OCI-LY7 (cell line): Measurements from ENCODE around the gene LIN9. TPM values are rescaled to one million over a fixed set of nuclear protein-coding genes. Genes with fewer than 3 reads are reported as not detected.

Experiments used
- BruUV-seq: library from RNA; stranded (reverse); fragments of 400-500 nt; replicated peaks from 2 replicates; lab custom pipeline; 2021; lab: Mats Ljungman, UMichigan
- CTCF ChIA-PET: fragments of 300-600 bp; sonication (Branson Sonifier 250); formaldehyde crosslinking; loops from one replicate; lab custom pipeline; 2022; ENCODE audit warnings: antibody characterized with exemption; ENCODE audit not compliant: unreplicated experiment; lab: Charles Lee
- POLR2A ChIA-PET: fragments of 300-600 bp; sonication (Branson Sonifier 250); formaldehyde crosslinking; loops from one replicate; lab custom pipeline; 2022; ENCODE audit warnings: antibody characterized with exemption; lab: Charles Lee
- DNase-seq: peaks from one replicate; pipeline ENCODE4 v3.0.0-alpha.2; 2015; ENCODE audit warnings: low spot score
- H2AFZ ChIP-seq: fragments of 200-600 bp; sonication (generic), shearing (Covaris generic); 2 replicates; pipeline ENCODE4 v1.6.1; 2014; ENCODE audit warnings: mild to moderate bottlenecking, antibody characterized with exemption, low read length, moderate library complexity
- H3K27ac ChIP-seq: fragments of 200-600 bp; sonication (generic); 2 replicates; pipeline ENCODE4 v1.5.1; 2014; ENCODE audit warnings: mixed run types, low read depth, mild to moderate bottlenecking, moderate library complexity, low read length, inconsistent platforms; ENCODE audit not compliant: poor library complexity, severe bottlenecking
- H3K36me3 ChIP-seq: fragments of 200-600 bp; sonication (generic); 2 replicates; pipeline ENCODE4 v1.6.1; 2014; ENCODE audit warnings: mild to moderate bottlenecking, antibody characterized with exemption, low read length, moderate library complexity, mixed read lengths; ENCODE audit not compliant: insufficient read depth
- H3K4me1 ChIP-seq: fragments of 200-600 bp; sonication (generic); 2 replicates; pipeline ENCODE4 v1.5.1; 2014; ENCODE audit warnings: mild to moderate bottlenecking, low read length; ENCODE audit not compliant: insufficient read depth, poor library complexity, severe bottlenecking
- H3K4me2 ChIP-seq: fragments of 200-600 bp; sonication (generic); 2 replicates; pipeline ENCODE4 v1.6.1; 2014; ENCODE audit warnings: mild to moderate bottlenecking, low read length
- H3K4me3 ChIP-seq: fragments of 200-600 bp; sonication (generic); 2 replicates; pipeline ENCODE4 v1.5.1; 2014; ENCODE audit warnings: mild to moderate bottlenecking, low read depth, low read length; ENCODE audit not compliant: poor library complexity, severe bottlenecking
- H3K79me2 ChIP-seq: fragments of 200-600 bp; sonication (generic); 2 replicates; pipeline ENCODE4 v1.6.1; 2016; ENCODE audit warnings: low read depth, mild to moderate bottlenecking, low read length, moderate library complexity, mixed read lengths; ENCODE audit not compliant: insufficient read depth
- H3K9me2 ChIP-seq: fragments of 200-600 bp; sonication (generic); 2 replicates; pipeline ENCODE4 v1.6.1; 2016; ENCODE audit warnings: mild to moderate bottlenecking, low read length, mixed read lengths; ENCODE audit not compliant: insufficient read depth
- H3K9me3 ChIP-seq: fragments of 200-600 bp; sonication (generic); 2 replicates; pipeline ENCODE4 v1.6.1; 2014; ENCODE audit warnings: mild to moderate bottlenecking, mixed run types, low read length, mixed read lengths
- H4K20me1 ChIP-seq: fragments of 200-600 bp; sonication (generic); 2 replicates; pipeline ENCODE4 v1.6.1; 2014; ENCODE audit warnings: mild to moderate bottlenecking, antibody characterized with exemption, low read length, moderate library complexity, mixed read lengths; ENCODE audit not compliant: insufficient read depth
- EZH2phosphoT487 ChIP-seq: fragments of 200-600 bp; sonication (generic); IDR thresholded peaks from 2 replicates; pipeline ENCODE4 v1.6.1; 2018; ENCODE audit warnings: low read depth, borderline replicate concordance, mild to moderate bottlenecking, mixed run types, antibody characterized with exemption, low read length, moderate library complexity, mixed read lengths
- intact Hi-C: fragments of 100-400 bp; cut with micrococcal nuclease; formaldehyde crosslinking; loops from one replicate; pipeline ENCODE4 v1.10.0; 2022; ENCODE audit not compliant: unreplicated experiment
- total RNA-seq, 2 experiments: library from RNA; depleted of rRNA in 1 of 2; stranded (reverse); fragments of >200 nt in 1 of 2; shearing (Covaris generic) in 1 of 2; gene quantifications; 2 replicates each; pipeline ENCODE4 v1.2.3, GENCODE V29; 2014 to 2022
- TF ChIP-seq, protein P1 (sequence below): fragments of 200-600 bp; sonication (generic); conservative IDR thresholded peaks from 2 replicates; pipeline ENCODE4 v1.5.1; 2014; ENCODE audit warnings: mild to moderate bottlenecking, antibody characterized with exemption, low read length, moderate library complexity, mixed read lengths

Gene LIN9
- total RNA-seq, 2 experiments from 2014 or later, result 19.7 to 20.1 TPM

DNA sequence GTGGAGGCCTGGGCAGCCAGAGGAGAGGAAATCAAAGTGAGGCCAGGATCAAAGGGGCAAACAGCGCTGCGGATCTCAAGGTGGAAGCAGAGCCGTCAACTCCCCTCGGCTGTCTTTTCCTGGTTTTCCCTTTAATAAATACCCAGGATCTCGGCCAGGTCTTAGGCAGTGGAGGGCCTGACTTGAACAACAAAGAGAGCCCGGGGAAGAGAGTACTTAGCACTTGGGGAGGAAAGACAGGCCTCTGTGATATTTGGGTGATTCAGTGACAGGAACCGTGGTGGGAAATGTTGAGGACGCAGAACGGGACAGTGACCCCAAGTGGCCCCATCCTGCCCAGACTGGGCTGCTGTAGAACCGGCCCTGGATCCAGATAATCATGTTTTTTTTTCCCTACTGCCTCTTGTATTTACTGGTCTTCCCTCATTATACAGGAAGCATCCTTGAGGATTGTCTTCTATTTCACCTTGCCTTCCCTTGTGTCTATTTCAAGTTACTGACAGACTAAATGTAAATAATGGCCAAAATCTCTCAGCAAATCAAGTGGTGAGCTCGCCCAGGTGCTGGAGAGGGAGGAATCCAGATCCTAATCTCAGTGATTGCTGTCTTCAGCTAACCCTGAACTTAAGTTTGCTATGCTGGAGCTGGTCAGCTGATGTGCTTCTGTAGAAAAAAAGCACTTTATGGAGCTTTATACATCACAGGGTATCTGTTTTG is 88.3 kb downstream of the LIN9 start:
- no peaks in the 10 kb centered on the region for H3K9me2 ChIP-seq
- H4K20me1 ChIP-seq, result no peaks in the 10 kb centered on the region
- no peak for TF ChIP-seq EZH2phosphoT487
- TF ChIP-seq, protein P1, sequence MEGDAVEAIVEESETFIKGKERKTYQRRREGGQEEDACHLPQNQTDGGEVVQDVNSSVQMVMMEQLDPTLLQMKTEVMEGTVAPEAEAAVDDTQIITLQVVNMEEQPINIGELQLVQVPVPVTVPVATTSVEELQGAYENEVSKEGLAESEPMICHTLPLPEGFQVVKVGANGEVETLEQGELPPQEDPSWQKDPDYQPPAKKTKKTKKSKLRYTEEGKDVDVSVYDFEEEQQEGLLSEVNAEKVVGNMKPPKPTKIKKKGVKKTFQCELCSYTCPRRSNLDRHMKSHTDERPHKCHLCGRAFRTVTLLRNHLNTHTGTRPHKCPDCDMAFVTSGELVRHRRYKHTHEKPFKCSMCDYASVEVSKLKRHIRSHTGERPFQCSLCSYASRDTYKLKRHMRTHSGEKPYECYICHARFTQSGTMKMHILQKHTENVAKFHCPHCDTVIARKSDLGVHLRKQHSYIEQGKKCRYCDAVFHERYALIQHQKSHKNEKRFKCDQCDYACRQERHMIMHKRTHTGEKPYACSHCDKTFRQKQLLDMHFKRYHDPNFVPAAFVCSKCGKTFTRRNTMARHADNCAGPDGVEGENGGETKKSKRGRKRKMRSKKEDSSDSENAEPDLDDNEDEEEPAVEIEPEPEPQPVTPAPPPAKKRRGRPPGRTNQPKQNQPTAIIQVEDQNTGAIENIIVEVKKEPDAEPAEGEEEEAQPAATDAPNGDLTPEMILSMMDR, result no peak
- intact Hi-C loops, result loop anchor here (5.0 kb wide), 1 partner anchor 52 kb away; no protein-coding TSS in a partner anchor
- no peak overlapping the region for H3K4me2 ChIP-seq
- H3K27ac ChIP-seq, result no peak overlapping the region
- peak overlapping the region; percentile 63; the same call in 1 of the 2 replicates for H2AFZ ChIP-seq
- no peak overlapping the region for H3K4me3 ChIP-seq
- BruUV-seq, result no TSS peak
- CTCF ChIA-PET, result no interaction called here
- peaks cover 22% of the 10 kb centered on the region for H3K4me1 ChIP-seq
- POLR2A ChIA-PET, result no interaction called here
- H3K9me3 ChIP-seq, result no peaks in the 10 kb centered on the region
- no peaks in the 10 kb centered on the region for H3K36me3 ChIP-seq
- no peaks in the 10 kb centered on the region for H3K79me2 ChIP-seq
- no peak for DNase-seq

DNA sequence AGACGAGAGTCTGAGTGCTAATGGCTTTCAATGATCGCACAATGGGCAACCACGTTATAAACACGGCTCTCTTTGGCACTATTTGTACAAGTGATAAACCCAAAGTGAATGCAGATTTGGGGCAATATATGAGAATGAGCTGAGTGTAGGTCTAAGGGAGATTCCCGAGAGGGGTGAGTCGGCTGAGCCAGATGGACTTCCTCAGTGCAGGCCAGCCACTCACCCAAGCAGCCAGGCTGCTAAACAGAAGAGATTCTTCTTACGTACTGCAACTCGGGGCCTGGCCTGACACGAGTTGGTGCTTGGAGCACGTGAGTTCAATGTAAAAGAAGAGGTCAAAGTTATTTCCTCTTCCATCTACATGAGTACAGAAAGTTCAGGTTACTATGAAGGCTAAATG is 91.7 kb downstream of the LIN9 start:
- no peak overlapping the region for H3K27ac ChIP-seq
- TF ChIP-seq, protein P1, result no peak
- no peak for TF ChIP-seq EZH2phosphoT487
- H3K4me2 ChIP-seq, result no peak overlapping the region
- peaks cover 25% of the 10 kb centered on the region for H3K4me1 ChIP-seq
- H2AFZ ChIP-seq, result no peak overlapping the region
- H3K9me2 ChIP-seq, result no peaks in the 10 kb centered on the region
- intact Hi-C loops, result no loop called here
- ChIA-PET CTCF (no interaction called here), POLR2A (no interaction called here)
- no peak overlapping the region for H3K4me3 ChIP-seq
- H3K9me3 ChIP-seq, result no peaks in the 10 kb centered on the region
- H4K20me1 ChIP-seq, result no peaks in the 10 kb centered on the region
- no TSS peak for BruUV-seq
- no peaks in the 10 kb centered on the region for H3K79me2 ChIP-seq
- no peaks in the 10 kb centered on the region for H3K36me3 ChIP-seq
- DNase-seq, result no peak

DNA sequence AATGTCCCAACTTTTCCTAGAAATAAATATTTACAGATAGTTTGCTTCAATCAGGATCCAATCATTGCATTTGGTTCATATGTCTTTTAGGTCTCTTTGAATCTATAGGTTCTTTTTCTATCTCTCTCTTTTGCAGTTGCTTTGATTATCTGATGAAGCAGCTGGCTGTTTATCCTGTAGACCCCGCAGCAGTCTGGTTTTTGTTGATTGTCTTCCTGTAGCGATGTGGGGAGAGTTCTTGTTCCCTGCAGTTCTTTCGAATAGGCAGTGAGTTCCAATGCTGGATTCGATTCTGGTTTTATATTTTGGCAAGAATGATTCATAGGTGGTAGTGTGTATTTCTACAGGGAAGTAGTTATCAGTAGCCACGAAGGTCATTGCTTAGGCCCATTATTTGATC is 92.9 kb downstream of the LIN9 start:
- H4K20me1 ChIP-seq, result no peaks in the 10 kb centered on the region
- no peak overlapping the region for H3K27ac ChIP-seq
- CTCF ChIA-PET, result no interaction called here
- no peaks in the 10 kb centered on the region for H3K9me2 ChIP-seq
- peaks cover 26% of the 10 kb centered on the region for H3K4me1 ChIP-seq
- no TSS peak for BruUV-seq
- no peak overlapping the region for H2AFZ ChIP-seq
- intact Hi-C loops, result no loop called here
- no peak for TF ChIP-seq EZH2phosphoT487
- TF ChIP-seq, protein P1, result no peak
- no peak for DNase-seq
- no peaks in the 10 kb centered on the region for H3K9me3 ChIP-seq
- H3K4me2 ChIP-seq, result no peak overlapping the region
- POLR2A ChIA-PET, result no interaction called here
- H3K79me2 ChIP-seq, result no peaks in the 10 kb centered on the region
- H3K36me3 ChIP-seq, result no peaks in the 10 kb centered on the region
- no peak overlapping the region for H3K4me3 ChIP-seq
